ENCODE measurements around the gene DIO1.
A peak's percentile ranks its signal among the peaks of the same experiment; 100 is the strongest.

Gene DIO1

DNA sequence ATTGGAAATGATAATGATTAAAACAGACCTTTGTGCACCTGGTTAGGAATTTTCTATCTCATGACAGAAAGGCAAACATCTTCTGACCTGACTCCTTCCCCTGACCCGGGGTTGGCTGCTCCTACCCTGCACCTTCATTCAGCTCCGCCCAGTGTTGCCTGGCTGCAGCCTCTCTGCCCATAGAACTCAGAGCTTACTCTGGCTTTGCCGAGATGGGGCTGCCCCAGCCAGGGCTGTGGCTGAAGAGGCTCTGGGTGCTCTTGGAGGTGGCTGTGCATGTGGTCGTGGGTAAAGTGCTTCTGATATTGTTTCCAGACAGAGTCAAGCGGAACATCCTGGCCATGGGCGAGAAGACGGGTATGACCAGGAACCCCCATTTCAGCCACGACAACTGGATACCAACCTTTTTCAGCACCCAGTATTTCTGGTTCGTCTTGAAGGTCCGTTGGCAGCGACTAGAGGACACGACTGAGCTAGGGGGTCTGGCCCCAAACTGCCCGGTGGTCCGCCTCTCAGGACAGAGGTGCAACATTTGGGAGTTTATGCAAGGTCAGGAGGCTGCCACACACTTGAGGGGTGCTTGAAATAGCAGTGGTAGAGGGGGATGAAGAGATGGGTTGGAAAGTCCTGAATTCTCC, at the start of gene DIO1:
TSS of gene DIO1 (plus strand) at position 189 of the 638 bp plus-strand sequence. CDS start at position 213, 24 bp downstream.
- no peak within 1 kb of the TSS for H3K4me3 ChIP-seq
- H4K20me1 ChIP-seq, result no peaks in the 10 kb centered on the region
- H3K9ac ChIP-seq, result no peak within 1 kb of the TSS
- peak within 1 kb of the TSS; percentile 12 for H3K4me2 ChIP-seq
- no peak for TF ChIP-seq Cebpa-rat (IDR thresholded peaks at IDR 0.05)
- H3K4me1 ChIP-seq, result peaks cover 28% of the 10 kb centered on the region
- H3K36me3 ChIP-seq, result no peaks in the 10 kb centered on the region
- no peaks in the 10 kb centered on the region for H3K27me3 ChIP-seq
- no peak within 1 kb of the TSS for H3K27ac ChIP-seq
- no peaks in the 10 kb centered on the region for H3K9me3 ChIP-seq

DNA sequence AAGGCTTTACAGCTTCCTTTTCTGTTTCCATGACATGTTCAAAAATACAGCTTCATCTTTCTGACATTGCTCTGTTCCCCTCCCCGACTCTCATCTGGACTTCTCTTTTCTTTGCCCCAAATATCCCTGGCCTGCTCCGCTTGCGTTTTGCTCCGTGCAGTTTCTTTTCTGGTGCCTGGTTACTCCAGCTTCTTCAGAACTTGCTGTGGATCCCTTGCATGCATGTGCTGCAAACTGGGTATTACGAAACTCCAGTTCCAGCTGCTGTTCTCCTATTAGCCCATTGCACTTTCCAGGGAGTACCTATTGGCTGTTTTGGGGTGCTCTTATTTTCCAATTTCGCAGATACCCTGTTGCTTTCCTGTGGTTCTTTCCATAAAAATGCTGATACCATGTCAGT, 46.0 kb upstream of the DIO1 start:
- H3K4me2 ChIP-seq, result no peak overlapping the region
- no peaks in the 10 kb centered on the region for H3K27me3 ChIP-seq
- no peak overlapping the region for H3K27ac ChIP-seq
- no peaks in the 10 kb centered on the region for H4K20me1 ChIP-seq
- peaks cover 13% of the 10 kb centered on the region for H3K9me3 ChIP-seq
- TF ChIP-seq Cebpa-rat (IDR thresholded peaks at IDR 0.05), result no peak; the same call in 1 of the 2 replicates
- no peak overlapping the region for H3K9ac ChIP-seq
- H3K36me3 ChIP-seq, result peaks cover 38% of the 10 kb centered on the region
- no peak overlapping the region for H3K4me3 ChIP-seq
- H3K4me1 ChIP-seq, result peaks cover 9% of the 10 kb centered on the region; the same call in 1 of the 2 replicates

DNA sequence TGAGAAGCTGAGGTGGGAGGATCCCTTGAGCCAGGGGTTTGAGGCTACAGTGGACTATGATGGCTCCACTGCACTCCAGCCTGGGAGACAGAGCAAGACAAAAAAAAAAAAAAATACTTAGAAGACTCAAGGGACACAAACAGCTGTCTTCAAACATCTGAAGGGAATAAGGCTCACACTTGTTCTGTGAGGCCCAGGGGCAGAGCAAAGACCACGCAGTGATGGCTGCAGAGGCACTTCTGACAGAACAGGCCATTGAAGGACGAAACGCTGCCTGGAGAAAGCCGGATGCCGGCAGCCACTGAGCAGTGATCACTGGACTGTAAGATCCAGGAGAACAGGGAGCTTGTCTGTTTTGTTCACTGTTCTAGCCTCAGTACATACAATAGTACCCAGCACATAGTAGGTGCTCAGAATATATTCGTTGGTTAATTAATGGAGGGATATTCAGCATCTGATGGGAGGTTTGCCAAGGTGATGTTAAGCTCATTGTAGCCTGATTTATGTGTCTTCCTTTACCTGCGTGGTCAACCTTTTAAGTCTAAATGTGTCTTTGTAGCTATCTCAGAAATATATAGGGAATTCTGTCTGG, 43.8 kb upstream of the DIO1 start:
- H3K4me3 ChIP-seq, result no peak overlapping the region
- H3K36me3 ChIP-seq, result peaks cover 60% of the 10 kb centered on the region
- no peak for TF ChIP-seq Cebpa-rat (IDR thresholded peaks at IDR 0.05)
- H3K4me1 ChIP-seq, result peaks cover 9% of the 10 kb centered on the region; the same call in 1 of the 2 replicates
- H3K27ac ChIP-seq, result no peak overlapping the region
- no peaks in the 10 kb centered on the region for H3K27me3 ChIP-seq
- H4K20me1 ChIP-seq, result no peaks in the 10 kb centered on the region
- no peak overlapping the region for H3K9ac ChIP-seq
- H3K9me3 ChIP-seq, result peaks cover 13% of the 10 kb centered on the region
- no peak overlapping the region for H3K4me2 ChIP-seq

DNA sequence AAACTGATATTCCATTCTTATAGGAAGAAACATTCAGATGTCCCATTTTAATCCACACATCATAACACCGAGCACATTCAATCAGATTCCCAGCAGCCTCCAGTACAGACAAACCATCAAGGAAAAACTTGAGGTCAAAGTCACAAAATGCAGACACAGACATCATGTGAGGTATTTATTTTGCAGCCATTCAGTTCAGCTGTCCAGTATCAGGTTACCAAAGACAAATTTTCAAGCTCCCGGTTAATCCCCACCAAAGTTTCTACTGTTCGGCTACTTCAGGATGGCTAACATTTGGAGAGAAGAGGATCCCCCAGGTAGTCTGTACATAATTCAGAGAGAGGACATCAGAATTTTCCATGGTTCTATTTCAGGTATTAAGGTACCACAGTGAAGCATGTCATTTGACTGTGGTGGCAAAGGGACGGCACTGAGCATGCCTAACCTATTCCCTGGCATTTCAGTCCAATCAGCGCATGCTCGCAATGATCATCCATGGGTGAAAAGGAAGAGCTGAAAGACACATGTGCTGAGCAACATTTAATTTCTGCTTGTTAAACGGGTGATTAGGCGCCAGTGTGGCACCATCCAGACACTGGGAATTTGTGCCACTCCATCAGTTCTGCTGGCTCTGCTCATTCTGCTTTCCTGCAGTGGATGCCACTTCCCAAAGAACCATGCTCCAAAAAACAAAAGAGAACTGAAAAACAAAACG, 42.3 kb upstream of the DIO1 start:
- peaks cover 13% of the 10 kb centered on the region for H3K9me3 ChIP-seq
- H3K4me1 ChIP-seq, result peaks cover 2% of the 10 kb centered on the region; the same call in 1 of the 2 replicates
- peaks cover 76% of the 10 kb centered on the region for H3K36me3 ChIP-seq
- no peak overlapping the region for H3K27ac ChIP-seq
- no peak overlapping the region for H3K4me2 ChIP-seq
- no peaks in the 10 kb centered on the region for H4K20me1 ChIP-seq
- no peak overlapping the region for H3K9ac ChIP-seq
- TF ChIP-seq Cebpa-rat (IDR thresholded peaks at IDR 0.05), result no peak
- no peak overlapping the region for H3K4me3 ChIP-seq
- no peaks in the 10 kb centered on the region for H3K27me3 ChIP-seq

DNA sequence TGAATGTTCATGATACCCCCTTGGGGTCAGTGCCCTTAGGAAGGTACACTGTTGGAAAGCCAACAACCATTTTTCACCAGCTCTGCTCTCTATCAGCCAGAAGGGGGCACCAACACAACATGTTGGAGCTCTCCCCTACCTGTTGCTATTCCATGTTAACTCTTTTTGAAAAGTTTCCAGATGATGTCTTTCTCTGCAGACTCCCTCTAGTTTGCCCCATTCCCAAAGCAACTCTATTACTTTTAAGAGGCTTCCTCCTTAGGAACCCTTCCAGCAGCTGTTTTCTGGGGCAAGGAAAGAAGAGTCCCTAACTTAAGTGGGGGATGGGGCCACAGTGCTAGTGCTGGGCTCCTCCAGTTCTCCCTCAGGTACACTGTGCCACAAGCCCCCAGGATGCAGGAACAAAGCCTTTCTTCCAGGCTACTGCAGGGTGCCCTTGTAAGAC, 33.0 kb upstream of the DIO1 start:
- Histone ChIP-seq H3K36me3 (peaks cover 43% of the 10 kb centered on the region), H3K27me3 (no peaks in the 10 kb centered on the region), H3K4me3 (no peak overlapping the region), H3K27ac (0 out of 2 replicates have a peak overlapping the region, but pooled peaks have one; percentile 6), H3K4me2 (peak overlapping the region; percentile 84), H3K4me1 (peaks cover 36% of the 10 kb centered on the region), H3K9me3 (no peaks in the 10 kb centered on the region), H3K9ac (no peak overlapping the region), H4K20me1 (no peaks in the 10 kb centered on the region)
- TF ChIP-seq Cebpa-rat (IDR thresholded peaks at IDR 0.05), result no peak

DNA sequence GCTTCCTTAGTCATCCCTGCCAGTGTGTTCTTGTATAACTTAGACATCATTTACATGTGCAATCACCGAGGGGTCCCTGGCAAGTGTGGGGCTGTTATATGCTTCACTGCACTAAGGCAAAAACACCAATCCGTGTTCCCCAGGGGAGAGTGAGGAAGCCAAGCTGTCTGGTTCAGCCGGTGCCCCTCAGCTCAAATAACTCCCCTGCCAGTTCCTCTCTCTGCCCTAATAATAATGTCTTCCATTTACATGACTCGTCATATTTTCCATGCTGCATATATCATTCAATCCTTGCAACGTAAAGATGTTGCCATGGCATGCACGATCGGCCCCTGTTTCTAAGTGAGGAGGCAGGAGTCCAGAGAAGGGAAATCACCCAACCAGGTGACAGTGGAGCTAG, 31.5 kb upstream of the DIO1 start:
- peak overlapping the region; percentile 84 for H3K4me2 ChIP-seq
- H3K27me3 ChIP-seq, result no peaks in the 10 kb centered on the region
- TF ChIP-seq Cebpa-rat (IDR thresholded peaks at IDR 0.05), result no peak
- H4K20me1 ChIP-seq, result no peaks in the 10 kb centered on the region
- H3K27ac ChIP-seq, result peak overlapping the region; percentile 78
- H3K4me1 ChIP-seq, result peaks cover 36% of the 10 kb centered on the region
- peaks cover 38% of the 10 kb centered on the region for H3K36me3 ChIP-seq
- H3K9ac ChIP-seq, result peak overlapping the region; percentile 61; the same call in 1 of the 2 replicates
- peak overlapping the region; percentile 38; the same call in 1 of the 2 replicates for H3K4me3 ChIP-seq
- no peaks in the 10 kb centered on the region for H3K9me3 ChIP-seq

DNA sequence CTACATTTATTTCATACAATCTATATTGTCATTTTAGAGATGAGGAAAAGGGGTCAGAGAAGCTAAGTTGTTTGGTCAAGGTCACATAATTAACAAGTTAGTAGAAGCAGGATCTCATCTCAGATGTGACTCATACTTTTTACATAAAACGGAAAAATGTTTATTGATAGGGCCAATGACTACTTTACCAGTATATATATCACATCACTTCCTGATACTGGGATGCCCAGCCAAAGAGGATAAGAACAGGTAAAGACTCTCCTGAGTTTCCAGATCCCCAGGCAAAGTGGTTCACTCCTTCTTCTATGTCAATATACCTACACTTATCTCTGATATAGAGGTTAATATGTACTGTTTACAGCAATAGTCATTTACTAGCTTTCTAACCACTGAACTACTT, 25.4 kb upstream of the DIO1 start:
- no peaks in the 10 kb centered on the region for H3K27me3 ChIP-seq
- TF ChIP-seq Cebpa-rat (IDR thresholded peaks at IDR 0.05), result no peak
- peaks cover 19% of the 10 kb centered on the region for H3K4me1 ChIP-seq
- H4K20me1 ChIP-seq, result no peaks in the 10 kb centered on the region
- no peak overlapping the region for H3K4me3 ChIP-seq
- H3K9me3 ChIP-seq, result no peaks in the 10 kb centered on the region
- H3K27ac ChIP-seq, result no peak overlapping the region
- H3K4me2 ChIP-seq, result no peak overlapping the region
- no peak overlapping the region for H3K9ac ChIP-seq
- peaks cover 43% of the 10 kb centered on the region for H3K36me3 ChIP-seq

DNA sequence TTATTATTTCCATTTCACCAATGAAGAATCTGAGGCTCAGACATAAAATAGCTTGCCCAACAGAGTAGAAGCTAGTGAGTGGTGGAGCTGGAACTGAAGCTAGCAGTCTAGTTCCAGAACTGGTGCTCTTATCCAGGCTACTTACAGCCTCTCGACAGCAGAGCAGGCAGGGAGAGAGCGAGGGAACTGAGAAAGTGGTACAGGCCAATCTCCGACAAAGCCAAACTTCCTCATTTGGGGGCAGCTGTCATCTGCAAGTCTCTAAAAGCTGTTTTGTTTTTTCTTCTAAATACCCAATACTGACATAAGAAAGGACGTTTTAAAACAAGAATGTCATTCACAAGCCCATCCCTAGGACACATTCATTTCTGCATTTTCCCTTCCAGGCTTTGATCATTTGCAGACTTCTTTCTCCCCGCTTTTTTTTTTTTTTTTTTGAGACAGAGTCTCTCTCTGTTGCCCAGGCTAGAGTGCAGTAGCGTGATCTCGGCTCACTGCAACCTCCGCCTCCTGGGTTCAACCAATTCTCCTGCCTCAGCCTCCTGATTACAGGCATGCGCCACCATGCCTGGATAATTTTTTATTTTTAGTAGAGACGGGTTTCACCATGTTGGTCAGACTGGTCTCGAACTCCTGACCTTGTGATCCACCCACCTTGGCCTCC, 24.4 kb upstream of the DIO1 start:
- H3K4me3 ChIP-seq, result no peak overlapping the region
- peaks cover 48% of the 10 kb centered on the region for H3K36me3 ChIP-seq
- H3K9ac ChIP-seq, result no peak overlapping the region
- H3K4me1 ChIP-seq, result peaks cover 11% of the 10 kb centered on the region
- TF ChIP-seq Cebpa-rat (IDR thresholded peaks at IDR 0.05), result no peak
- no peaks in the 10 kb centered on the region for H4K20me1 ChIP-seq
- H3K9me3 ChIP-seq, result no peaks in the 10 kb centered on the region
- peak overlapping the region; percentile 45 for H3K4me2 ChIP-seq
- H3K27me3 ChIP-seq, result no peaks in the 10 kb centered on the region
- H3K27ac ChIP-seq, result no peak overlapping the region

DNA sequence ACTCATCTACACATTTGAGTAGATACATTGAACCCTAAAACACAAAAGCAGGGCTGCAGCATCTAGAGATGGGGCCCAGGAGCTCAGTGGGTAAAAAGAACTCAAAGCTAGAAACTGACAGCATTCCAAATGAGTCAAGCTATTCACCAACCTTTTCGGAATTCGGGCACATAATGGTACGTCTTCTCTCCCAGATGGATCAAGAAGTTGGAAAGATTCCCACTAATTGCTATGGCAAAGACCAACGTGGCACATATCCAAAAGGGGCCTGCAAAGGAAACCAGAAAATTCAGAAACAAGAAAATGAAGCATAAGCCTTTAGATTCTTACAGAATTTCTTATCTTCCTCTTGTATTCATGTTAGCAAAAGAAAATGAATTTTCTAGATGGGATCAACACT, 22.8 kb upstream of the DIO1 start:
- TF ChIP-seq Cebpa-rat (IDR thresholded peaks at IDR 0.05), result no peak
- no peaks in the 10 kb centered on the region for H3K9me3 ChIP-seq
- H3K36me3 ChIP-seq, result peaks cover 49% of the 10 kb centered on the region
- no peak overlapping the region for H3K4me3 ChIP-seq
- peaks cover 11% of the 10 kb centered on the region for H3K4me1 ChIP-seq
- H4K20me1 ChIP-seq, result no peaks in the 10 kb centered on the region
- H3K9ac ChIP-seq, result no peak overlapping the region
- H3K4me2 ChIP-seq, result no peak overlapping the region
- no peak overlapping the region for H3K27ac ChIP-seq
- no peaks in the 10 kb centered on the region for H3K27me3 ChIP-seq

All from BLaER1 (cell line).